GM18858 (cell line): ENCODE data around the gene BST2.
A peak's percentile ranks its signal among the peaks of the same experiment; 100 is the strongest.
"Not testable (repeated sequence)": the region's sequence is repeated elsewhere in the genome, so short reads cannot be mapped to it uniquely, and the experiment has no call there.

Experiments used
- ATAC-seq: cut with Tn5 transposase; IDR thresholded peaks from one replicate; pipeline ENCODE4 v1.9.1; 2021; ENCODE audit not compliant: unreplicated experiment

BST2 gene

GRCh38 chr19:17390665-17391370 is 14.6 kb downstream of the BST2 start:
- no peak for ATAC-seq

GRCh38 chr19:17389957-17390664 is 15.3 kb downstream of the BST2 start:
- no peak for ATAC-seq

DNA sequence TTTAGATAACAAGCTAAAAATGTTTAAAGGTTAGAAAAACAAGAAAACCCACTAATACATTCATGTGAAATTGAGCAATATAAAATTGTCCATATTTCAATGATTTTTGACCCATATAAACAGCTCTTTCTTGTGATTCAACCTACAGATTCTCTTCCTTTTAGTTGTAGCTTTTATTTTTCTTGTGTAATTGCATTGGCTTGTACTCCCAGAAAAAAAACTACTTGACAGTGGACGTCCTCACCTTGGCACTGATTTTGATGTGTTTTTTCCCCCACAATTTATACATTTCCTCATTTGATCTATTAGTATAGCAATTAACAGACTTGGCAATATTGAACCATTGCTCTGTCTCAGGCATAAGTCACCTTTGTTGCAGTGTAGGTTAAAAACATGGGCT is 16.1 kb downstream of the BST2 start:
- no peak for ATAC-seq

GRCh38 chr19:17385878-17386611 is 19.4 kb downstream of the BST2 start:
- no peak for ATAC-seq

- no peak for ATAC-seq
Observed at GRCh38 chr19:17380426-17381138, 24.8 kb downstream of the BST2 start.

GRCh38 chr19:17379221-17379631 is 26.2 kb downstream of the BST2 start:
- no peak for ATAC-seq

GRCh38 chr19:17378271-17378670 is 27.2 kb downstream of the BST2 start:
- no peak for ATAC-seq

DNA sequence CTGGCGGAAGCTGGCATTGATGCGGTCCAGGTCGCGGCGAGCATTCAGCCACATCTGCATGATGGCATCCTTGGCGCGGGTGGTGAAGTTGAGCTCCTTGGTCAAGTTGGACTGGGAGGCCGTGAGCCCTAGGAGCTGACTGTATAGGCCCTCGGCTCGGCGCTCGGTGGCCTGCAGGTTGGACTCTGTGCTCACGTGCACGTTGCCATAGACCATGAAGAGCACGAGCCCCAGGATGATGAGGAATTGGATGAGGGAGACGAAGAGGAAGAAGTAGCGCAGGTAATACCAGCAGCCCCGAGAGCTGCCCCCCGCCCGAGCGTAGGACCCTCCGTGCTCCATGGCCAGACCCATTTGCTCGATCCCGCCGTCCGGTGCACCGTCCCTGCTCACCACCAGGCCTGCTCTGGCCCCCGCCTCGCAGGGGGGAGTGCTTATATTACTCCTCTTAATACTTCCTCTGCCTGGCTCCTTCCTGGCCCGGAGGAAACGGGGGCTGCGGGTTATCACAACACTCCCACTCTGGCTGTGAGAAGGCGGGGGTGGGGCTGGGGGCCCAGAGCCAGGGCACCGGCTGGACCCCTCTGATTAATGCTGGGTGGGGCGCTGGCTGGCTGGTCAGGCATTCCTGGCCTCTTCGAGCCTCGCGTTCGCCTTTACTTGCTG is 28.4 kb downstream of the BST2 start, which contains the start of gene PLVAP:
Gene PLVAP, minus strand, starts transcription at position 408 of the 666 bp plus-strand sequence. Its CDS starts 54 bp downstream, at position 354.
- no peak for ATAC-seq

- ATAC-seq = peak; percentile 94
Observed at GRCh38 chr19:17370026-17370587, 35.3 kb downstream of the BST2 start.

DNA sequence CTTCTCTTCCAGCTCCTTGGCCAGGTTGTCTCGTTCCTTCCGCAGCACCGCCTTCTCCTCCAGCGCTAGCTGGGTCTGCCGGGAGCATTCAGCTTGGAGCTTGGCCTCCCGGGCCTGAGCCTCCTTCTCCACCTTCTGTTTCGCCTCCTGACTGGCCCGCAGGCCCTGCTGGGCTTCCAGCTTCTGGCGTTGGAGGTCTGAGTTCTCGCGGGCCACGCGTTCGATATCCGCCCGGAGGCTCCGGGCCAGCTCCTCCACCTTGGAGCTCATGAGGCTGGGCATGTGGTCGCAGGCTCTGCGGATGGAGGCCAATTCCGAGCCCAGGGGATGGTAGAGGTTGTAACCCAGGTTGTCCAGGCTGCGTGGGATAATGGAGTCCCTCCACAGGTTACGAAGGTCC is 40.1 kb downstream of the BST2 start:
- no peak for ATAC-seq

- not testable (repeated sequence) for ATAC-seq
Observed at GRCh38 chr19:17363852-17364605, 41.4 kb downstream of the BST2 start.

DNA sequence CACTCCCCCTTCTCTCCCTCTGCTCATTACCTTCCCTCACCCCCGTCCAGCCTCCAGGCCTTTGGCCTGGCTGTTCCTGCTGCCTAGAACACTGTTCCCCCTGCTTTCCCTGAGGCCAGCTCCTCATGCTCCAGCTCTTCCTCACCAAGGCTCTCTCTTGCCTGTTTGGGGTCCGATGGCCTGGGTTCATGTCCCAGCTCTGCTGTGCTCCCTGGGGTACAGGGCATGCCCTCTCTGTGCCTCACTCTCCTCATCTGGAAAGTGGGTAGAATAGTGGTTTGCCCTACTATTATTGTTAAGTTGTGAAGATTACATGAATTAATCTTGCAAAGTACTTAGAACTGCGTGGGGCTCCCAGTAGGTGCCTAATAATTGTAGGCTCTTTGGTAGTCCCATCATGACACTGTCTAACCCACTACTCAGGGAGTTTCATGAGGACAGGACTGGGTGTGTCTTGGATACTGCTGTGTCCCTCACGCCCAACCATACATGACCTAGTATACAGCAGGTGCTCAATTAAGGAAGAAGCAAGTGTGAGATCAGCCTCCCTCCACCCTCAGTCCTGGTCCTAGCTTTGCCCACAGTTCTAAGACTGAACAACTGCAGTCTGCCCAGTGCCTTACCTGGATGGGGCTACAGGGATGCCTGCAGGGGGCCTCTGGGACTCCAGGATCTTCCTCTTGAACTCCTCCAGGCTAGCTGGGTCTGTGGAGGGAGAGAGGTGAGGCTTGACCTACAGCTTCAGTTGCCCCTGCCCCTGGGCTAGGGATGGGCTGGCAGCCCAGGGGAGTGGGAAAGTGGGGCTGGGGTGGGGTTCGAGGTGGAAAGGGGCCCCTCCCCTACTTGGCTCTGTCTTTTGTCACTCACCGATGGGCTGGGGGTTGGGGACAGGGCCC is 45.3 kb downstream of the BST2 start:
- ATAC-seq = no peak

DNA sequence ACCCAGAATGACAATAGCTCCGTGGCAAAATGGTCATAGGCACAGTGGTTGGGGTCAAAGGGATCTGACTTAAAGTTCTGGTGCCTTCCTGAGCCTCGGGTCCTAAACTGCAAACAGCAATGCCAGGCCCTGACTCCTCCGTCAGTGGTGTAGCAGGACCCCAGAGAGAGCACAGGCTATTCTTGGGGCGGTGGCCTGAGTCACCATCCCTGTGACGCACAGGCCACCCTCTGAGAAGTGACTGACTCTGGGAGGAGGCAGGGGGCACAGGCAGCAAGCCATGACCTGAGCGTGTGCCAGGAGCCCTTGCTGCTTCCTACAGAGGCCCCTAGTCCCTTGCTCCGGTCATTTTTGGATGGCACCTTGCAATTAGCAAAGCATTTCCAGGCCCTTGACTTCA is 47.0 kb downstream of the BST2 start:
- no peak for ATAC-seq

- ATAC-seq = no peak
Observed at GRCh38 chr19:17357724-17358123, 47.7 kb downstream of the BST2 start.

DNA sequence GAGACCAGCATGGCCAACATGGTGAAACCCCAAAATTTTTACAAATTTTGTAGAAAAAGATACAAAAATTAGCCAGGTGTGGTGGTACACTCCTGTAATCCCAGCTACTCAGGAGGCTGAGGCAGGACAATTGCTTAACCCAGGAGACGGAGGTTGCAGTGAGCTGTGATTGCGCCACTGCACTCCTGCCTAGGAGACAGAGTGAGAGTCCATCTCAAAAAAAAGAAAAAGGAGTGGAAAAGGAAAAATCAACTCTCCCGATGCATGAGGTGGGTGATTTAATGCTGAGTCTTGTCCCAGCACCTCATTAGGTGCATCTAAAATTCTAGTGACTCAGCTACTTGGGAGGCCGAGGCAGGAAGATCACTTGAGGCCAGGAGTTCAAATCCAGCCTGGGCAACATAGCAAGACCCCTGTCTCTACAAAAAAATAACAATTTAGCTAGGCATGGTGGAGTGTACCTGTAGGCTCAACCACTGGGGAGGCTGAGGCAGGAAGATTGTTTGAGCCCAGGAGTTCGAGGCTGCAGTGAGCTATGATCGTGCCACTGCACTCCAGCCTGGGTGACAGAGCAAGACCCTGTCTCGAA is 48.3 kb downstream of the BST2 start:
- ATAC-seq = no peak

DNA sequence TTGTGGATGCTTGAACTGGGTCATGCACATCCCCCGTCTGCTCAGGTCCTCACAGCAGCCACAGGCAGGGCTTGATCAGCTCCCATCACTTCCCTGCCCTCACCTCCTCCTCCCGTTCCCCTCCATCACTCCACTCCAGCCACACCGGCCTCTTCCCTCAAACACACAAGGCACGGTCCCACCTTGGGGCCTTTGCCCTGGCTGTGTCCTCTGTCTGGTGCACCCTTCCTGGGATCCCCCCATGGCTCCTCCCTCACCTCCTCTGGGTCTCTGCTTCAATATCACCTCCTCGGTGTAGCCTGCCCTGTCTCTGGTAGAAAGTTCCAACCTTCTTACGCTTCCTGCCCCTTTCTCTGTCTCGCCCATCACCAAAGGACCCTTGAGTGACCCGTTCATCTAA is 52.0 kb downstream of the BST2 start:
- ATAC-seq = no peak
